Spinal cord (tissue), 10 donors: ENCODE measurements around the gene PSMD12. TPM values are rescaled to one million over a fixed set of nuclear protein-coding genes. Genes with fewer than 3 reads are reported as not detected.

ENCODE experiments used
- DNase-seq, 6 donors: peaks; one replicate each; pipeline versions ENCODE4 v3.0.0 to v3.0.0-alpha.2; 2013 to 2015; ENCODE audit warnings: low spot score in 6 of 6, low read depth in 4 of 6
- H3K27ac ChIP-seq: one replicate; pipeline ENCODE4 v1.5.1; 2013; ENCODE audit warnings: low read depth, low read length, control low read depth
- H3K27me3 ChIP-seq: one replicate; pipeline ENCODE4 v1.6.1; 2013; ENCODE audit warnings: low read length; ENCODE audit not compliant: control insufficient read depth, insufficient read depth
- H3K36me3 ChIP-seq: one replicate; pipeline ENCODE4 v1.6.1; 2013; ENCODE audit warnings: low read length; ENCODE audit not compliant: control insufficient read depth, insufficient read depth
- H3K4me1 ChIP-seq: one replicate; pipeline ENCODE4 v1.6.1; 2013; ENCODE audit warnings: low read length; ENCODE audit not compliant: control insufficient read depth, insufficient read depth
- H3K4me3 ChIP-seq: one replicate; pipeline ENCODE4 v1.5.1; 2013; ENCODE audit warnings: low read depth, low read length, control low read depth
- H3K9me3 ChIP-seq: one replicate; pipeline ENCODE4 v1.6.1; 2013; ENCODE audit warnings: low read length; ENCODE audit not compliant: control insufficient read depth, insufficient read depth
- WGBS: methylation state at CpG from one replicate; pipeline ENCODE4 v1.1.5; 2013; ENCODE audit warnings: missing lambda C conversion rate; ENCODE audit not compliant: insufficient coverage; 5-methylcytosine and 5-hydroxymethylcytosine counted together
- polyA plus RNA-seq, 2 donors: library from polyadenylated mRNA; unstranded; fragments of 120-200 nt; gene quantifications; one replicate each; pipeline ENCODE4 v1.2.1, GENCODE V29; 2013; ENCODE audit not compliant: insufficient read length in 2 of 2
- total RNA-seq, 2 donors: library from RNA; depleted of rRNA in 1 of 2; stranded (reverse); fragments of 120-200 nt in 1 of 2; fragments of >200 nt in 1 of 2; gene quantifications; one replicate each; pipeline versions ENCODE4 v1.2.3 to v1.2.4, GENCODE V29; 2013 to 2014
- donor health status: healthy.

Gene PSMD12
- total and polyA plus RNA-seq, 4 donors = 19.1 to 49.3 (median 42.8) TPM

- no peak overlapping the region for H3K27ac ChIP-seq
- H3K36me3 ChIP-seq = no peaks in the 10 kb centered on the region
- H3K4me3 ChIP-seq = no peak overlapping the region
- no peaks in the 10 kb centered on the region for H3K9me3 ChIP-seq
- WGBS = 100% methylated on average over 4 of the region's 6 CpGs
- no peaks in the 10 kb centered on the region for H3K27me3 ChIP-seq
- H3K4me1 ChIP-seq = no peaks in the 10 kb centered on the region
- DNase-seq = no peak
These were observed 37.1 kb upstream of the PSMD12 start for GRCh38 chr17:67403483-67403882.

- Histone ChIP-seq H3K4me3 (no peak overlapping the region), H3K9me3 (no peaks in the 10 kb centered on the region), H3K27ac (no peak overlapping the region), H3K36me3 (no peaks in the 10 kb centered on the region), H3K4me1 (no peaks in the 10 kb centered on the region), H3K27me3 (no peaks in the 10 kb centered on the region)
- WGBS = 100% methylated on average over 1 of the region's 2 CpGs
- no peak for DNase-seq
These were observed 36.7 kb upstream of the PSMD12 start for GRCh38 chr17:67403065-67403464.

GRCh38 chr17:67401598-67402504, 35.5 kb upstream of the PSMD12 start:
- 98% methylated on average over 6 of the region's 16 CpGs for WGBS
- Histone ChIP-seq H3K4me1 (no peaks in the 10 kb centered on the region), H3K36me3 (peaks cover 3% of the 10 kb centered on the region), H3K9me3 (no peaks in the 10 kb centered on the region), H3K4me3 (no peak overlapping the region), H3K27me3 (no peaks in the 10 kb centered on the region), H3K27ac (no peak overlapping the region)
- DNase-seq = no peak

- DNase-seq = no peak
- Histone ChIP-seq H3K36me3 (peaks cover 3% of the 10 kb centered on the region), H3K4me1 (no peaks in the 10 kb centered on the region), H3K4me3 (no peak overlapping the region), H3K27me3 (no peaks in the 10 kb centered on the region), H3K27ac (no peak overlapping the region), H3K9me3 (no peaks in the 10 kb centered on the region)
- WGBS = 96% methylated on average over 5 of the region's 9 CpGs
These were observed 34.7 kb upstream of the PSMD12 start for GRCh38 chr17:67401106-67401505.

GRCh38 chr17:67400193-67400592, 33.8 kb upstream of the PSMD12 start:
- peak in 2 of 6 donors; percentile 38 to 54 for DNase-seq
- Histone ChIP-seq H3K27me3 (no peaks in the 10 kb centered on the region), H3K36me3 (peaks cover 3% of the 10 kb centered on the region), H3K27ac (no peak overlapping the region), H3K4me1 (no peaks in the 10 kb centered on the region), H3K4me3 (no peak overlapping the region), H3K9me3 (no peaks in the 10 kb centered on the region)
- 0% methylated on average over 1 of the region's 6 CpGs for WGBS

GRCh38 chr17:67399676-67400075, 33.3 kb upstream of the PSMD12 start:
- no peaks in the 10 kb centered on the region for H3K27me3 ChIP-seq
- no peaks in the 10 kb centered on the region for H3K4me1 ChIP-seq
- DNase-seq = no peak
- H3K27ac ChIP-seq = no peak overlapping the region
- H3K4me3 ChIP-seq = no peak overlapping the region
- peaks cover 5% of the 10 kb centered on the region for H3K36me3 ChIP-seq
- 80% methylated on average over 1 of the region's 3 CpGs for WGBS
- no peaks in the 10 kb centered on the region for H3K9me3 ChIP-seq

- 100% methylated on average over 6 of the region's 9 CpGs for WGBS
- H3K27ac ChIP-seq = no peak overlapping the region
- H3K4me1 ChIP-seq = peaks cover 17% of the 10 kb centered on the region
- H3K4me3 ChIP-seq = no peak overlapping the region
- no peaks in the 10 kb centered on the region for H3K9me3 ChIP-seq
- H3K36me3 ChIP-seq = peaks cover 6% of the 10 kb centered on the region
- no peak for DNase-seq
- no peaks in the 10 kb centered on the region for H3K27me3 ChIP-seq
These were observed 27.5 kb upstream of the PSMD12 start for GRCh38 chr17:67393809-67394397.

GRCh38 chr17:67392111-67392510, 25.7 kb upstream of the PSMD12 start:
- no CpG with 5 or more reads among the region's 6 CpGs for whole genome bisulfite sequencing
- H3K4me3 ChIP-seq = no peak overlapping the region
- no peak overlapping the region for H3K27ac ChIP-seq
- no peaks in the 10 kb centered on the region for H3K27me3 ChIP-seq
- H3K36me3 ChIP-seq = peaks cover 3% of the 10 kb centered on the region
- DNase-seq = no peak
- no peaks in the 10 kb centered on the region for H3K9me3 ChIP-seq
- peaks cover 21% of the 10 kb centered on the region for H3K4me1 ChIP-seq

GRCh38 chr17:67390646-67391361, 24.4 kb upstream of the PSMD12 start:
- Histone ChIP-seq H3K4me1 (peaks cover 28% of the 10 kb centered on the region), H3K27me3 (no peaks in the 10 kb centered on the region), H3K4me3 (no peak overlapping the region), H3K9me3 (no peaks in the 10 kb centered on the region), H3K27ac (peak overlapping the region; percentile 55), H3K36me3 (peaks cover 3% of the 10 kb centered on the region)
- DNase-seq = peak in 2 of 6 donors; percentile 52 to 74
- 49% methylated on average over 2 of the region's 9 CpGs for WGBS
